HG02852 (cell line): ENCODE measurements around the gene MST1.

Experiments
- ATAC-seq: cut with Tn5 transposase; IDR thresholded peaks from one replicate; pipeline ENCODE4 v1.9.1; 2021; ENCODE audit warnings: mild to moderate bottlenecking, moderate library complexity; ENCODE audit not compliant: unreplicated experiment

The MST1 gene

GRCh38 chr3:49638445-49638844 lies 50.8 kb downstream of the MST1 start:
- ATAC-seq, result no peak

- ATAC-seq, result no peak
These were observed 52.2 kb downstream of the MST1 start for GRCh38 chr3:49636883-49637609.

GRCh38 chr3:49634736-49635135 lies 54.5 kb downstream of the MST1 start:
- no peak for ATAC-seq
